ENCODE data around the gene APPL2.
A peak's percentile ranks its signal among the peaks of the same experiment; 100 is the strongest.

APPL2 gene, protein sequence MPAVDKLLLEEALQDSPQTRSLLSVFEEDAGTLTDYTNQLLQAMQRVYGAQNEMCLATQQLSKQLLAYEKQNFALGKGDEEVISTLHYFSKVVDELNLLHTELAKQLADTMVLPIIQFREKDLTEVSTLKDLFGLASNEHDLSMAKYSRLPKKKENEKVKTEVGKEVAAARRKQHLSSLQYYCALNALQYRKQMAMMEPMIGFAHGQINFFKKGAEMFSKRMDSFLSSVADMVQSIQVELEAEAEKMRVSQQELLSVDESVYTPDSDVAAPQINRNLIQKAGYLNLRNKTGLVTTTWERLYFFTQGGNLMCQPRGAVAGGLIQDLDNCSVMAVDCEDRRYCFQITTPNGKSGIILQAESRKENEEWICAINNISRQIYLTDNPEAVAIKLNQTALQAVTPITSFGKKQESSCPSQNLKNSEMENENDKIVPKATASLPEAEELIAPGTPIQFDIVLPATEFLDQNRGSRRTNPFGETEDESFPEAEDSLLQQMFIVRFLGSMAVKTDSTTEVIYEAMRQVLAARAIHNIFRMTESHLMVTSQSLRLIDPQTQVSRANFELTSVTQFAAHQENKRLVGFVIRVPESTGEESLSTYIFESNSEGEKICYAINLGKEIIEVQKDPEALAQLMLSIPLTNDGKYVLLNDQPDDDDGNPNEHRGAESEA

GRCh38 chr12:105235732-105236476 lies at the start of gene APPL2:
Gene APPL2 (minus strand): TSS chr12:105236174. CDS start chr12:105236012, 162 bp downstream.
- DNase-seq (ENCODE audit: low read depth, low spot score) = no peak
- peak within 1 kb of the TSS; percentile 75 for H3K27ac ChIP-seq

- H3K27ac ChIP-seq = no peak overlapping the region
- no peak for DNase-seq (ENCODE audit: low read depth, low spot score)
Measured at GRCh38 chr12:105285378-105285777, 49.4 kb upstream of the APPL2 start.

GRCh38 chr12:105281694-105282049 lies 45.7 kb upstream of the APPL2 start:
- no peak overlapping the region for H3K27ac ChIP-seq
- DNase-seq (ENCODE audit: low read depth, low spot score) = no peak

DNA sequence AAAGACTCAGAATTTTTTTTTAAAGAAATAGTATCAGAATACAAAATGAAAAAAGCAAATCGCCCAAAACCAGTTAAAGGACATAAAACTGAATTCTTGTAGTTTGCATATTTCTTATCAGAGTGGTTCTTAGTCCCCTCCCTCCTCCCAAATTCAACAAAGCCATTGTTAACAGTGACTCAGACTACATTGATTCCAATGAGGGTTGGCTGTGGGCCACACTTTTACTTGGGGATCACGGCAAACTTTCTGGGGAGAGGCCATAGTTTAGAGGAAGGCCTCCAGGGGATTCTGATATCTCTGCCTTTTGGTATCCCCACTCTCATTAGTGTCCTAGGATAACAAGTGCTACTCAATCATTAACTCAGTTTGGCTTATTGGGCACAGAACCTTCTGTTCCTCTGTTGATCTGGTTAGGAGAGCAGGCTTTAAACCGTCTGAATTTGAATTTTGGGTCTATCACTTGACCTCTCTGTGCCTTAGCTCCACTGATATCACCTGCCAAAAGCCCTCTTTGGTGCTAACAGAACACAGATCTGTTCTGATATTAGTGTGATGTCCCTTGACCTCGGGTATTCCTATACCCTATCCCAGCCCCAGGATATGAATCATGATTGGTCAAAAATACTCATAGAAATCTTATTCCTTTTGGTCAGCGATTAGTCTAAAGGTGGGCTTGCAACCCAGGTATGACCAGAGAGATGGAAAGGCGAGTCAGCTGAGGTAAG lies 45.2 kb upstream of the APPL2 start:
- H3K27ac ChIP-seq = no peak overlapping the region
- no peak for DNase-seq (ENCODE audit: low read depth, low spot score)

DNA sequence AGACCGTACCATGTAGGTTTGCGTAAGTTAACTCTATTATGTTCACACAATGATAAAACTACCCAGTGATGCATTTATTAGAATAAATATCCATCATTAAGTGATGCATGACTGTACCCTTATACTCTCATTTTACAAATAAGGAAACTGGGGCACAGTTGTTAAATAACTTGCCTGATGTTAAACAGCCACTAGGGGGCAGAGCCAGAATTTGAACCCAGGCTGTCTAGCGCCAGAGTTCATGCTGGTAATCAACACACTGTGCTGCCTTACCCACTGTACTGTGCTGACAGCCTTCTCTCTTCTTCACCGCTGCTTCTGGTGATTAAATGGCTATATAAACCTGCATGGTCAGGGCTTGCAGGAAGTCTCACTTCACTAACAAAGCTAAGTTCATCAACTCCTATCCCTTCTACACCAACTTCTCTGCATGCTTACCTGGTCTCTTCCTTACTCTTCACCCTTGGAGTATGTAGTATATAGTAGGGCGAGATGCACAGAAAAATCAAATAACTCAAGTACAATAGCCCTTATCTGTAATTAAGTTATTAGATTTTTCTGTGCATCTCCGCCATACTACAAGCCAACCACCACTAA lies 43.6 kb upstream of the APPL2 start:
- H3K27ac ChIP-seq = no peak overlapping the region
- no peak for DNase-seq (ENCODE audit: low read depth, low spot score)

DNA sequence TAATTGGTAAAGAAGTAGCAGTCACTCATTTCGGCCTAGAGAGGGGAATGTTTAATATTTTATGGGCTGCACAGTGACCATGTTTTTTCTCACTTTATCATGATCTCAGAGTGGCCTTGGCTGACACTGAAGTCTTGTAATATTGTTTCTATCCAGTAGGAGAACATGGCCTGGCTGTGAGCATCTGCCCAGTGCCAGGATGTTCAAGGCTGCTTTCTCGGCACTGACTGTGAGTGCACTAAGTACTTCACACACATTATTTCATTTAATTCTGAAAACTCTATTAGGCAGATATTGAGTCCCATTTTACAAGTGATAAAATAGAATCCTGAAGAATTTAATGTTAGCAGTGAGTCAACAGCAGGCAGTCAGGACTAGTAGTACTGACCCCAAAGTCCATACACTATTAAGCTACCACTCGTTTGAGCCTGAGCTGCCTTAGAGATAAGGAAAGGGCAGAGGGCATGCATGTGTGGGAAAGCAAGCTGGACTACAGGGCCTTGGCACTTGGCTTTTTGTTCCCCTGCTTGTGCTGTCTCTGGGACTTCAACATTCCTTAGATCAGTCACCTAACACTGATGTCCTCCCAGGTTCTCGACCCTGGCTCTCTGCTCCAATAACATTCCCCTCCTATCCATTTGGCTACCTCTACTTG lies 42.2 kb upstream of the APPL2 start:
- no peak overlapping the region for H3K27ac ChIP-seq
- DNase-seq (ENCODE audit: low read depth, low spot score) = no peak

DNA sequence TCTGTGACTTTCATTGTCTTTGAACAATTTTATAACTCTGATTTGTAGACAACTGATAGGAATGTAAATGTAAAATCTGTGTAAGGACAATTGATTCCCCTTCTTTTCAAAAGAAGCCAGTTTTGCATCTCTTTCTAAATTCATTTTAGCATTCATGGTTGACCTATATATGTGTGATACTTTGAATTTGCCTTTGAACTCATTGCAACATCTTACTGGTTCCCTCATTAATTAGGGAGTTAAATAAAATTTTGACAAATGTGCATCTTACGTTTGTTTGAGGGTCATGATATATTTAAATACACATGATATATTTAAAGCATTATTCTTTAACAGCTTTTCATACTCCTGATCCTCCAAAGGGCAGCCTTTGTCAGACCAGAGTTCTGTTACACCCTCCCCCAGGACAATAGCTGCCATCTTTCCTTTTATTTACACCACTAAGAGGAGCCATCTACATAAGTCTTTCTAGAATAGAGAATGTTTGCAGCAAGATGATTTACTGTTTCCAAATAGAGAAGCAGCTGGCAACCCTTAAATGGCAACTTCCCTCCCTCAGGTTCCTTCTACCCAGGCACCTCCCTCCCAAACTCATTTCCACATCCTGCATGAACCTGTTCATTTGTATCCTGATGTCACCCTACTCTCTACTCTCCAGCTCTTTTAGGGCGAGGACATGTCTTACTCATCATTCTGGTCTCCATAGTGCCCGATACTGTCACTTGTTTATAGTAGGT lies 40.2 kb upstream of the APPL2 start:
- no peak for DNase-seq (ENCODE audit: low read depth, low spot score)

GRCh38 chr12:105274571-105274970 lies 38.6 kb upstream of the APPL2 start:
- no peak for DNase-seq (ENCODE audit: low read depth, low spot score)

More for the DNA sequence above, 40.2 kb upstream of the APPL2 start:
- no peak overlapping the region for H3K27ac ChIP-seq

DNA sequence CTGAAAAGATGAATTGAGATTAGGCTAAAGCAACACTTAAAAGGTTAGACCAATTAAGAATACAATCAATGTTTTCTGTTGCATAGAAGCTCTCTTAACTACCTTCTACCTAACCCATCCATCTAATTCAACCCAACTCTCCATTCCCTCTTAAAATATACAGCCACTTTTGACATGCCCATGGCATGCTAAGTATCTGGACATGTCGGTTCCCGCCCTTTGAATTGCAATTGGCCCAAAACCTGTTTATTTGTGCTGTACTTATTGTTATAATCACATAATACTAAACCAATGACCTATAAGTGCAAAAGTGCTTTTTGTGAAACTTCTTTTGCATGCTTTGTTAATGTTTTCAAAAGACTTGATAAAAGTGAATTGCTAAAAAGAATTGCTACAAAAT lies 37.6 kb upstream of the APPL2 start:
- DNase-seq (ENCODE audit: low read depth, low spot score) = no peak
- H3K27ac ChIP-seq = no peak overlapping the region

More at GRCh38 chr12:105274571-105274970, 38.6 kb upstream of the APPL2 start:
- no peak overlapping the region for H3K27ac ChIP-seq

DNA sequence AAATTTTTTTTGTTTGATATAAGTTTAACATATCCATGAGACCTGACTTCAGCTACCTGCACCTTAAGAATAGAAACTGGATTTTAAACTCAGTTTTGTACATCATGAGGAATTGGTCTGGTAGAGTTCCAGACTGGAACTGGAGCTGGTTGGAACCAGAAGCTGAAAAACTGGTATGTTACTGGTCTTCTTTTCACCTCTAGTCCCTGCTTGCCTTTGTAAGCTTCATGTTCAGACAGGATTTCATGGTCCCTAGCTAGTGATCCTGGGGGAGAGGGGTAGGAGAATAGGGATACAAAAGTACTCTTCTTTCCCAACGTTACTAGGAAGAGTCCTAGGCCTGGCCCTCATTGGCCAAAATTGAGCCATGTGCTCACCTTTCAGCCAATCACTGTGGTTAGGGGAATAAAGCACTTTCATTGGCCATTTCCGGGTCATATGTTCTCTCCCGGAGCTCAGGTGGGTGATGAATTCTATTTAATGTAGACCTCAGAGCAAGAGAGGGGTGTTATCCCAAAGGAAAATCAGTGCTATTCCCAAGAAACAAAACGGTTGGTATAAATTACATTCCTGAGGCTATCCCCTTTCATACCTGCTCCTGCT lies 36.9 kb upstream of the APPL2 start:
- DNase-seq (ENCODE audit: low read depth, low spot score) = peak; percentile 43

GRCh38 chr12:105272152-105272551 lies 36.2 kb upstream of the APPL2 start:
- H3K27ac ChIP-seq = no peak overlapping the region
- no peak for DNase-seq (ENCODE audit: low read depth, low spot score)

More for the DNA sequence above, 36.9 kb upstream of the APPL2 start:
- peak overlapping the region; percentile 27 for H3K27ac ChIP-seq

DNA sequence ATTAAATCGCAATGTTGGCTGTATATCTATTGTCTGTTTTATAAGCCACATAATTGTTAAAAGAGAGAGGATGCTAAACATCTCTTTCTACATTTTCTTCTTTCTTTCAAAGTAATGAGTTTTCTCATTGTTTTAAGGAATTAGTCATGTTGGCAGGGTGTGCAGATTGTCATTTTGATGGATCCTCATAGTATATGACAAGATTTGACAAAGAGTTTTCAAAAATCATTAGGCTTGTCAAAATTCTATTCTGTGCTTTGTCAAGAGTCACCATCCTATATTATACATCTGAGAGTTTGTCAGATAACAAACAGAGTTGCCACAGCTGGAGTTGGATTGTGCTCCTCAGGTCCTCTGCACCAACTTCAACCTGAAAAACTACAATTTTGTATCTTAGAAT lies 35.4 kb upstream of the APPL2 start:
- no peak for DNase-seq (ENCODE audit: low read depth, low spot score)
- H3K27ac ChIP-seq = no peak overlapping the region

DNA sequence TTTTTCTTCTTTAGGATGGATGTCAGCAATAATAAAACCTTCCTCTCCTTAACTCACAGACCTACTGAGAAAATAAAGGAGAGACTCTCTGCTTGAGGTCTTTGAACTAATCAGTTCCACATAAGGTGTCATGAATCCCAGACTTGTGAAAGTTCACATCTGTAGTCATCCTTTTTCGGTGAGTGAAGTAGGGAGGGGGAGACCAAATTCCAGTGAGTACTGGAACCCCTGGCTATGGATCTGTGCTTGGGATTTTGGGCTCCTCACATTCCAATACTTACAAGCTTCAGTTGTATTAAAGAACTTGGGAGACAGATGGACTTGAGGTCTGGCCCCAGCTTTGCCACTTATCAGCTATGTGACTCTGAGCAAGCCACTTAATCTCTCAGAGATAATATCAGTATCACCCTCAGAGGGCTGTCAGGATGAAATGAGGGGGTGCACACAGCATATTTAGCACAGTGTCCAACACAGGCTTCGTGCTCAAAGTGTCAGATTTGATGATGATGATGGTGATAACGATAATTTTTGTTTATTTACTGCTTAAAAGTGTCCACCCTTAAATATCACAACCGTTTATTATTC lies 34.8 kb upstream of the APPL2 start:
- DNase-seq (ENCODE audit: low read depth, low spot score) = no peak

DNA sequence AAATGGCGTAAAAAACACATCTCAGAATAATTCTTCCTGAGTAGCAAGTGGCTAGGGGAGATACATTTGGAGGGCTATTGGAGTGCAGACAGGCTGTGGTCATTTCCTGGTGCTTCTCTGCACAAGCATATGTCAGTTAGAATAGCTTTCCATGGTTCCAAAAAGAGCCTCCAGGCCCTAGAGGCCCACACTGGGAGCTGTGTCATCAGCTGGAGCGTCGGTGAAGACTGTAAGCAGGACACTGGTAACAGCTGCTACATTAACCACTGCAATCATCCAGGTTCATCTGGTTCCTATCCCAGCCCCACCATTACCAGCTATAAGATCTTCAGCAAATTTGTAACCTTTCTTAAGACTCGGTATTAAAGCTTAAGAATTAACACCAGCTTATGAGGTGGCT lies 31.7 kb upstream of the APPL2 start:
- H3K27ac ChIP-seq = no peak overlapping the region
- DNase-seq (ENCODE audit: low read depth, low spot score) = no peak

More for the DNA sequence above, 34.8 kb upstream of the APPL2 start:
- no peak overlapping the region for H3K27ac ChIP-seq

GRCh38 chr12:105264771-105265170 lies 28.8 kb upstream of the APPL2 start:
- no peak for DNase-seq (ENCODE audit: low read depth, low spot score)
- no peak overlapping the region for H3K27ac ChIP-seq

DNA sequence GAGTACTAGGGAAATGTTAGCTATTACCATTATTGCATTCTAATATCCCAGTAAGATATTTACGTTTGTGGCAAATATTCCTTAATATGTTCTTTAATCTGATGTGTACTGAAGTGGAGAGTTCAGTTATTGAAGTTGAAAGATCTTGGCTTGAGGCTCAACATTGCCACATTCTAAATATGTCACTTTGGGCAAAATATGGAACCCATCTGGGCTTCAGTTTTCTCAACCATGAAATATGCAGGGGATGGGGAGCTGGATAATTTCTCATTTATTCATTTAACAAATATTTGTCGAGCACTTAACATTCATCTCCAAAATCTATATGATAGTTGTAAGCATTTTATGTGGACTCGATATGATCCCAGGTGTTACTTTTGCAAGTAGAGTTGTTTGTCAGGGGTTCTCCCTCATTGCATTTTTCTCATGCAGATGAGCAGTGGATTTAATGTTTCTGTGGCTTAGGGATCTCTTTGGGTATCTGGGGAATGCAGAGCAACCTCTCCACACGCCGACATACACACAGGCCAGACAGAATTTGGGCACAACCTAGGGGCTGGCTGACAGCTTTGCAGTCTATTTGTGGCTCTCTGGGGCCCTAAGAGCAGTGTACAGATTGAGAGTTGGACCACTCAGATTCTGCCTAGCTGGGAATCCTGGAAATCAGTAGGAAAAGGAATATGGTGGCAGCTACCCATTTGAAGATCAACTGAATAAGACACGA lies 26.6 kb upstream of the APPL2 start:
- no peak for DNase-seq (ENCODE audit: low read depth, low spot score)
- no peak overlapping the region for H3K27ac ChIP-seq

DNA sequence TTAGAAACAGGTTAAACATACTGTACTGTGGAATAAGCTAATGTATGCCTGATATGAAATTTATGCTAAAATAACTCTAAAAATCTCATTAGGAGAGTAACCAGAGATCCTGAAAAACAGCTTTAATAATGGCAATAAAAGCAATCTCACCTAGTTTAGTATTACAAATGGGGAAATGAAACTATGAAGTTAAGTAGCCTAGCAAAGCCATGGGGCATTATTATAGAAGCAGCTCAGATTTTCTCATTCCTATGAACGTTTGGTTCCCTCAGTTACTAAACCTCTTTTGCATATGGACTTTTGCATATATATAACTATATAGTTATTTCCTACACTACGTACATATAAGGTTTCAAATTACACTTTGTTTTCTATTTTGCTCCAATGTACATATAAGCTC lies 25.0 kb upstream of the APPL2 start:
- H3K27ac ChIP-seq = no peak overlapping the region
- no peak for DNase-seq (ENCODE audit: low read depth, low spot score)

Measured in epithelial cell of prostate (primary cell).